GM19240 (cell line): ENCODE data around the gene TBC1D16.

ENCODE experiments used
- DNase-seq: peaks from one replicate; pipeline ENCODE4 v3.0.0; 2011; ENCODE audit warnings: low spot score; ENCODE audit not compliant: insufficient read length

The TBC1D16 gene

GRCh38 chr17:79951361-79952264 is 84.1 kb downstream of the TBC1D16 start:
- no peak for DNase-seq

DNA sequence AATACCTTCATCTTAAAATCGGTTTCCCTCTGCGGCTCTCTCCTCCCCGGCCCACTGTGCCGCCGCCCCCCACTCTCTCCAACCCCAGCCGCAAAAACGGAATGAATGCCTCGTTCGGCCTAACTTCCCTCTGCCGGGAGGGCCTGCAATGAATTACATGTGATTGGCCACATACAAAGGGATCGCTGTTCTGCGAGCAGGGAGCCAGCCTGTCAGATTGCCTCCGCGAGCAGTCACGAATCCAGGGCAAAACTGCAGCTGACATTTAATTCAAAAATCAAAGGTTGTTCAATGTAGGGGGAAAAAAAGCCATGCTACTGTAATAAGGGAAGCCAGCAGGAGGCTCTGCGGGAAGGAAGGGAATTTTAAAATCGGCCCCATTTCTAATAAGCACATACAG is 84.9 kb downstream of the TBC1D16 start:
- no peak for DNase-seq

- DNase-seq = no peak
These were observed 85.4 kb downstream of the TBC1D16 start for GRCh38 chr17:79950306-79950705.

DNA sequence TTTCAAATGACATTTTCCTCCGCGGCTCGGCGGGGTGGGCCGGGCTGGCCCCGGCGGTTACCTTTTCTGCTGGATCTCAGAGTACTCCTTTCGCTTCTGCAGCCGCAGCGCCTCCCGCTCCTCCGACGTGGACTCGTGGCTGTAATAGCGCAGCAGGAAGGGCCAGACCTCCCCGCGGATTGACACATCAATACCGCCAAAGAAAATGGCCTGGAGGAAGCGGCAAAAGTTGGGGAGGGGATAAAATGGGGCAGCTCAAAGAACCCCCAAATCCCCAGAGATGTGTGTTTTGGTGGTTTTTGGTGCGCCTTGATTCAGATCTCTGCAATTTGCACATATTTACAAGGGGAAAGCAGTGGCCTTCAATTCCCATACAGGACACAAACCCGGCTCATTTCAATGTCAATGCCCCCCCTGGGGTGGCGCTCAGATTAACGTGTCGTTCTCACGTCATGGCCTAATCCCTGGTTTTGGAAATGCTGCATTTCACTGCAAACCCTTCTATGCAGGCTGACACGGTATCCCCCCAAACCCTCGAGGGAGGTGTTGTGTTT is 85.9 kb downstream of the TBC1D16 start:
- no peak for DNase-seq

- no peak for DNase-seq
These were observed 86.6 kb downstream of the TBC1D16 start for GRCh38 chr17:79948945-79949655.

GRCh38 chr17:79948406-79948944 is 87.2 kb downstream of the TBC1D16 start:
- DNase-seq = no peak

DNA sequence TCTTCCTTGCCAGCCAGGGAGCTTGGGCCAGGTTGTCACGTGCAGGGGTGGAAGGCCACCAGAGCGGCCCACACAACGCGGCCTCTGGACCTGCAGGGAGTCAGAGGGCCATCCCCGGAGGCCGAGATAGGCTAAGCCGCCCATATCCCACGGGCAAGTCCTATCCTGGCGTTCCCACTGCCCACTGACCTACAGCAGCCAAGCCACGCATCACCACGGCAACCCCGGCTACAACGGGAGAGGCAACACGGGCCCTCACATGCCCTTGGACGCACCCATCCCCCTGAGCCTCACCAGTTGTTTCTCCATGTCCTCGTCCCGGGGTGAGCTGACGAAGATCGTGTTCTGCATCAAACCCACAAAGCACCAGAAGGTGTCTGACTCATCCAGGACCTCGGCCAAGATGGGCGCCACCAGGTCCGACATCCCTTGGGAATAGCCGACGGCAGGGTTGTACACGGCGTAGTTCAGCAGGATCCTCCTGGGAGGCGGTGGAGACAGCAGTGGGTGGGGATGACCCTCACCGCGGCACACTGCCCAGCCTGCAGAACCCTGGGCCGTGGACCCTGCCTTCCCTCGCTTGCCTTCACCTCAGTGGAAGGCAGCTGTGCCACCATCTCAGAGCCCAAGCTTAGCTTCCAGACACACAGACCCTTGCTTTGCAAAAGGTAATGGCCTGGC is 88.2 kb downstream of the TBC1D16 start:
- no peak for DNase-seq

GRCh38 chr17:79946352-79947231 is 89.1 kb downstream of the TBC1D16 start:
- no peak for DNase-seq

GRCh38 chr17:79945591-79946255 is 89.9 kb downstream of the TBC1D16 start:
- no peak for DNase-seq

- DNase-seq = no peak
These were observed 90.8 kb downstream of the TBC1D16 start for GRCh38 chr17:79944821-79945391.

DNA sequence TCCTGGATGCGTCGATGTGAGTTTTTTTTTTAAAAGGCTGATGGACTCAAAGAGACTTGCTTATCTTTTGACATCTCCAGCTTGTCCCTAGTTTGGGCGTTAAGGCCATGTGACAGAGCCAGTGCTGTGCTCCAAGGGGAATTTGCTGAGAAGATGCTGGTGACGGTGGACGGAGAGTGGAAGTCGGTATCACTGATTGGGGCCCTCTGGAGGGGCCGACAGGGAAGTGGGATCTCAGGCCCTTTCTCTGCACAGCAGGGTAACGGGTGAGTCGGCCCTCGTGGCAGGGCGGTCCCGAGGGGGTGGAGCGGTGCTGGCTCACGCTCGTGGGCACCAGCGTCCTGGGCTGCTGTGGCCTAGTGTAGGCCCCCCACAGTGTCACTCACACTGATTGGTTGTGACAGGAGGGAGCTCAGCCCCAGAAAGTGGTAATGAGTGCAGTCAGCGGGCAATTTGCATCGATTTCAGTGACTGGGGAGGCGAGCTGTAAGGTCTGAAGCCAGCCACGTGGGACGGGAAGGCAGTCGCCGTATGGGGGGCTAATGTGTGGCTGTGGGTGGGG is 91.3 kb downstream of the TBC1D16 start:
- no peak for DNase-seq

GRCh38 chr17:79943347-79944241 is 92.1 kb downstream of the TBC1D16 start:
- DNase-seq = no peak

GRCh38 chr17:79942591-79943346 is 92.9 kb downstream of the TBC1D16 start:
- DNase-seq = no peak

DNA sequence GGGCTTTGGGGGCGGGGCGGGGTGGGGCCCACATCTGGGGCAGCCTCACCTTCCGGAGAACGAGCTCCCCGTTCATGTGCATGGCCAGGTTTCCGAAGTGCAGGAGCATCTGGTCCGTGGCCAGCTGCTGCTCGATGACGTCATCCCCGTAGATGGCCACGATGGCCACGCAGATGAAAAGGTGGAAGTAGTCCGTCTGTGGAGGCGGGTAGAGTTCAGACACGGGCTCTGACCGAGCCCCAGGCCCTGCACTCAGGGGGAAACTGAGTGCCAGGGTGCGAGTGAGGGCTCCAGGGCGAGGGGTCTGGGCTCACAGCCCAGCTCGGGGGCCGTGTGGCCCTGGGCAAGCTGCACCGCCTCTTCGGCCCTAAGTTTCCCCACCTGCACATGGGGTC is 93.7 kb downstream of the TBC1D16 start:
- no peak for DNase-seq

DNA sequence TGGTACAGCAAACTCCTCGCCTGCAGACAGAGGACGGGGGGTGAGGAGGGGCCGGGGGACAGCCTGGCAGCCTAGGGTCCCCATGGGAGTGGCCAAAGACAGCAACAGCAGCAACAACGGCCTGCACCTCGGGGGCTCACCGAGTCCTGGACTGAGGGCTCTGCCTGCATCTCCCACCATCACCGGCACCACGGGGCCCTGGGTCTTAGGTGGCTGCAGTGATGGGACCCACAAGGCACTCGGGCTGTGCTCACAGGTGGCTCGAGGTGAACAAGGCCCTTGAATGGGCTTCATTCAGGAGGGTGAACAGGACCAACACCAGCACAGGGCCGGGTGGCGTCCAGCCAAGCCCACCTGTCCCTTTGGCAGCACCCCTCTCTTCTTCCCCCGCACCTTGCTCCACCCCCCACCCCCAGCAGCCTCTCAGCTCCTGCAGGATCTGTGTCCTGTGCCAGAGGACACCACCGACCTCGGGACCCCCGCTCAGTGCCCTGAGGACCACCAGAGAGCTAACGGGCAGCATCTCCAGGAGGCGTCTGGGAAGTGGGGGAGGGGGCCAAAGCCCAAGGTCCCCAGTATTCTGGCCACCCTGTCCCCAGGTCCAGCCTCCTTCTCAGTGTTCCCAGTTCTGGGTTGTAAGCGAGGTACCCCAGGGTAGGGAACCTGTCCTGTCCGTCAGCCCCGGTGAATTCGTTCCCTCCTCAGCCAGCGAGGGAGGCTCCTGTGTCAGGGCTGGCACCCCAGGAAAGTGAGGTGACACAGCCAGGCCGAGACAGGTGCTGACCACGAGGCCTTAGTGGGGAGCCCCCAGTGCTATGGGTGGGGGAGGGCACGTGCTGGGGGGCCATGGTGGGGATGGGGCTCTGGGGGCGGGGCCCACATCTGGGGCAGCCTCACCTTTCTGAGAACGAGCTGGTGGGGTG is 94.3 kb downstream of the TBC1D16 start:
- no peak for DNase-seq

GRCh38 chr17:79940459-79941087 is 95.1 kb downstream of the TBC1D16 start:
- DNase-seq = no peak
